ENCODE data around the gene TMEM63B. TPM values are rescaled to one million over a fixed set of nuclear protein-coding genes. Genes with fewer than 3 reads are reported as not detected.

Gene TMEM63B
- total RNA-seq, result 17.8 and 19.7 TPM in 2 replicates

GRCh38 chr6:44127186-44128019 is at the start of gene TMEM63B, which contains the start of gene MRPL14:
TSS of gene TMEM63B (plus strand) at chr6:44127554. CDS start at chr6:44134585, 7,031 bp downstream.
TSS of gene MRPL14 (minus strand) at chr6:44127452. CDS start at chr6:44116611, 10,841 bp downstream.
- peak within 1 kb of the TSS; percentile 86 for H3K4me3 Mint-ChIP-seq
- no peaks in the 10 kb centered on the region for H3K9me3 Mint-ChIP-seq
- peak; percentile 97 for DNase-seq
- peak within 1 kb of the TSS; percentile 99 for H3K27ac Mint-ChIP-seq
- peaks cover 51% of the 10 kb centered on the region for H3K4me1 Mint-ChIP-seq
- intact Hi-C loops (cut with micrococcal nuclease), result loop anchor here (2.0 to 5.0 kb wide), 7 partner anchors 23 to 499 kb away; partner anchors contain the start of genes GTPBP2, HSP90AB1, SLC29A1 and VEGFA
- peaks cover 35% of the 10 kb centered on the region for H3K36me3 Mint-ChIP-seq (ENCODE audit: low read depth)
- no peaks in the 10 kb centered on the region for H3K27me3 Mint-ChIP-seq

GRCh38 chr6:44078219-44078826 is 49.0 kb upstream of the TMEM63B start:
- Mint-ChIP-seq H3K4me1 (peaks cover 29% of the 10 kb centered on the region), H3K9me3 (no peaks in the 10 kb centered on the region), H3K36me3 (ENCODE audit: low read depth) (no peaks in the 10 kb centered on the region), H3K27me3 (no peaks in the 10 kb centered on the region), H3K4me3 (no peak overlapping the region), H3K27ac (peak overlapping the region; percentile 63)
- DNase-seq, result no peak
- intact Hi-C loops (cut with micrococcal nuclease), result loop anchor here (10.0 kb wide), 1 partner anchor 444 kb away; the partner anchor contains the start of gene MAD2L1BP

- Mint-ChIP-seq H3K27ac (peak overlapping the region; percentile 51), H3K27me3 (no peaks in the 10 kb centered on the region), H3K4me3 (no peak overlapping the region), H3K36me3 (ENCODE audit: low read depth) (no peaks in the 10 kb centered on the region), H3K9me3 (no peaks in the 10 kb centered on the region), H3K4me1 (peaks cover 24% of the 10 kb centered on the region)
- peak; percentile 94 for DNase-seq
- intact Hi-C loops (cut with micrococcal nuclease), result loop anchor here (1.0 to 10.0 kb wide), 5 partner anchors 310 to 471 kb away; partner anchors contain the start of gene MAD2L1BP
Observed at GRCh38 chr6:44078827-44079671, 48.3 kb upstream of the TMEM63B start.

- no peak for DNase-seq
- Mint-ChIP-seq H3K4me3 (no peak overlapping the region), H3K27ac (no peak overlapping the region), H3K36me3 (ENCODE audit: low read depth) (no peaks in the 10 kb centered on the region), H3K9me3 (no peaks in the 10 kb centered on the region), H3K27me3 (no peaks in the 10 kb centered on the region), H3K4me1 (peaks cover 18% of the 10 kb centered on the region)
- intact Hi-C loops (cut with micrococcal nuclease), result loop anchor here (1.0 to 10.0 kb wide), 5 partner anchors 310 to 471 kb away; partner anchors contain the start of gene MAD2L1BP
Observed at GRCh38 chr6:44079672-44080071, 47.7 kb upstream of the TMEM63B start.

- peak overlapping the region; percentile 40 for H3K4me3 Mint-ChIP-seq
- H3K27me3 Mint-ChIP-seq, result no peaks in the 10 kb centered on the region
- intact Hi-C loops (cut with micrococcal nuclease), result no loop called here
- peaks cover 13% of the 10 kb centered on the region for H3K4me1 Mint-ChIP-seq
- peak; percentile 73 for DNase-seq
- H3K36me3 Mint-ChIP-seq (ENCODE audit: low read depth), result no peaks in the 10 kb centered on the region
- H3K9me3 Mint-ChIP-seq, result no peaks in the 10 kb centered on the region
- peak overlapping the region; percentile 63 for H3K27ac Mint-ChIP-seq
Observed at GRCh38 chr6:44080561-44081521, 46.5 kb upstream of the TMEM63B start.

- intact Hi-C loops (cut with micrococcal nuclease), result no loop called here
- no peaks in the 10 kb centered on the region for H3K9me3 Mint-ChIP-seq
Observed at GRCh38 chr6:44081753-44082152, 45.6 kb upstream of the TMEM63B start.

GRCh38 chr6:44082872-44083321 is 44.5 kb upstream of the TMEM63B start:
- Mint-ChIP-seq H3K4me3 (no peak overlapping the region), H3K4me1 (peaks cover 13% of the 10 kb centered on the region), H3K36me3 (ENCODE audit: low read depth) (no peaks in the 10 kb centered on the region), H3K27me3 (no peaks in the 10 kb centered on the region), H3K27ac (no peak overlapping the region), H3K9me3 (no peaks in the 10 kb centered on the region)
- intact Hi-C loops (cut with micrococcal nuclease), result no loop called here
- DNase-seq, result no peak

More at GRCh38 chr6:44081753-44082152, 45.6 kb upstream of the TMEM63B start:
- Mint-ChIP-seq H3K36me3 (ENCODE audit: low read depth) (no peaks in the 10 kb centered on the region), H3K4me1 (peaks cover 13% of the 10 kb centered on the region), H3K27me3 (no peaks in the 10 kb centered on the region), H3K27ac (no peak overlapping the region), H3K4me3 (no peak overlapping the region)
- no peak for DNase-seq

- DNase-seq, result no peak
- Mint-ChIP-seq H3K36me3 (ENCODE audit: low read depth) (no peaks in the 10 kb centered on the region), H3K4me1 (peaks cover 7% of the 10 kb centered on the region), H3K9me3 (no peaks in the 10 kb centered on the region), H3K4me3 (no peak overlapping the region), H3K27me3 (no peaks in the 10 kb centered on the region), H3K27ac (no peak overlapping the region)
- intact Hi-C loops (cut with micrococcal nuclease), result no loop called here
Observed at GRCh38 chr6:44084231-44085014, 42.9 kb upstream of the TMEM63B start.

- Mint-ChIP-seq H3K27ac (no peak overlapping the region), H3K27me3 (no peaks in the 10 kb centered on the region), H3K4me1 (peaks cover 6% of the 10 kb centered on the region), H3K4me3 (no peak overlapping the region), H3K9me3 (no peaks in the 10 kb centered on the region), H3K36me3 (ENCODE audit: low read depth) (no peaks in the 10 kb centered on the region)
- intact Hi-C loops (cut with micrococcal nuclease), result no loop called here
- DNase-seq, result no peak
Observed at GRCh38 chr6:44085219-44085618, 42.1 kb upstream of the TMEM63B start.

- H3K27ac Mint-ChIP-seq, result no peak overlapping the region
- H3K4me1 Mint-ChIP-seq, result peaks cover 2% of the 10 kb centered on the region
- H3K9me3 Mint-ChIP-seq, result no peaks in the 10 kb centered on the region
- H3K36me3 Mint-ChIP-seq (ENCODE audit: low read depth), result peaks cover 2% of the 10 kb centered on the region
- no peak for DNase-seq
- intact Hi-C loops (cut with micrococcal nuclease), result no loop called here
- H3K27me3 Mint-ChIP-seq, result no peaks in the 10 kb centered on the region
- H3K4me3 Mint-ChIP-seq, result no peak overlapping the region
Observed at GRCh38 chr6:44086931-44087574, 40.3 kb upstream of the TMEM63B start.

- H3K27ac Mint-ChIP-seq, result no peak overlapping the region
- H3K4me3 Mint-ChIP-seq, result no peak overlapping the region
- DNase-seq, result no peak
- peaks cover 2% of the 10 kb centered on the region for H3K4me1 Mint-ChIP-seq
- H3K9me3 Mint-ChIP-seq, result no peaks in the 10 kb centered on the region
- no peaks in the 10 kb centered on the region for H3K27me3 Mint-ChIP-seq
- intact Hi-C loops (cut with micrococcal nuclease), result no loop called here
- H3K36me3 Mint-ChIP-seq (ENCODE audit: low read depth), result peaks cover 2% of the 10 kb centered on the region
Observed at GRCh38 chr6:44087623-44088022, 39.7 kb upstream of the TMEM63B start.
